Limb (tissue), 2 donors: ENCODE measurements around the gene MYLK2.
A peak's percentile ranks its signal among the peaks of the same experiment; 100 is the strongest.
"Not testable (repeated sequence)": the region's sequence is repeated elsewhere in the genome, so short reads cannot be mapped to it uniquely, and the experiment has no call there.

ENCODE experiments used
- DNase-seq, 2 donors: peaks; one replicate each; pipeline ENCODE4 v3.0.0-alpha.2; 2016; ENCODE audit errors: extremely low spot score in 2 of 2

Gene MYLK2

GRCh38 chr20:31819083-31819784, at the start of gene MYLK2:
Gene MYLK2 (plus strand): TSS chr20:31819356. CDS start chr20:31819581, 225 bp downstream.
- DNase-seq: peak in 1 of 2 donors; percentile 72

GRCh38 chr20:31769681-31770080, 49.5 kb upstream of the MYLK2 start:
- DNase-seq: no peak

GRCh38 chr20:31770243-31770642, 48.9 kb upstream of the MYLK2 start:
- no peak for DNase-seq

- no peak for DNase-seq
Observed at GRCh38 chr20:31774408-31774807, 44.7 kb upstream of the MYLK2 start.

GRCh38 chr20:31780839-31781238, 38.3 kb upstream of the MYLK2 start:
- no peak for DNase-seq

- no peak for DNase-seq
Observed at GRCh38 chr20:31781945-31782344, 37.2 kb upstream of the MYLK2 start.

- DNase-seq: no peak
Observed at GRCh38 chr20:31784354-31785044, 34.7 kb upstream of the MYLK2 start.

- no peak for DNase-seq
Observed at GRCh38 chr20:31785089-31785488, 34.1 kb upstream of the MYLK2 start.

- DNase-seq: no peak
Observed at GRCh38 chr20:31788578-31788977, 30.6 kb upstream of the MYLK2 start.

GRCh38 chr20:31790401-31790800, 28.8 kb upstream of the MYLK2 start:
- no peak for DNase-seq

- no peak for DNase-seq
Observed at GRCh38 chr20:31797364-31797763, 21.8 kb upstream of the MYLK2 start.

- DNase-seq: no peak
Observed at GRCh38 chr20:31801508-31801907, 17.6 kb upstream of the MYLK2 start.

GRCh38 chr20:31803552-31804291, 15.4 kb upstream of the MYLK2 start:
- no peak for DNase-seq

GRCh38 chr20:31806564-31807355, 12.4 kb upstream of the MYLK2 start:
- no peak for DNase-seq

GRCh38 chr20:31808481-31808880, 10.7 kb upstream of the MYLK2 start:
- DNase-seq: no peak

GRCh38 chr20:31809661-31810060, 9.5 kb upstream of the MYLK2 start:
- DNase-seq: no peak

- no peak for DNase-seq
Observed at GRCh38 chr20:31811198-31811597, 8.0 kb upstream of the MYLK2 start.

- peak in 1 of 2 donors; percentile 75 for DNase-seq
Observed at GRCh38 chr20:31811796-31812728, 7.1 kb upstream of the MYLK2 start.

GRCh38 chr20:31813611-31814010, 5.5 kb upstream of the MYLK2 start:
- DNase-seq: no peak

- not testable (repeated sequence) for DNase-seq
Observed at GRCh38 chr20:31814142-31814541, 5.0 kb upstream of the MYLK2 start.
